ENCODE results near the gene TARS3. TPM values are rescaled to one million over a fixed set of nuclear protein-coding genes. Genes with fewer than 3 reads are reported as not detected.
"Not testable (repeated sequence)": the region's sequence is repeated elsewhere in the genome, so short reads cannot be mapped to it uniquely, and the experiment has no call there.

TARS3 gene
- total RNA-seq (10 to 100 TPM in 4 of 5 donors, 1 to 10 TPM in 1; 5.4 to 53.1 (median 26.5) TPM), polyA plus RNA-seq (1 to 10 TPM; 3.4 to 5.0 (median 4.7) TPM)
- long read RNA-seq, donor 1 = 0 reads
- long read RNA-seq, donor 2, partial matches to known transcripts = 0 of 2 reads
- long read RNA-seq, donor 2, other reads (novel, unspliced or antisense) = 0 of 2 reads
- long read RNA-seq, donor 3, partial matches to known transcripts = 0 of 1 reads
- long read RNA-seq, donor 3, other reads (novel, unspliced or antisense) = 0 of 1 reads
- long read RNA-seq, donor 4 = 0 reads
- long read RNA-seq, donor 5, partial matches to known transcripts = 0 of 2 reads
- long read RNA-seq, donor 5, other reads (novel, unspliced or antisense) = 0 of 2 reads
- long read RNA-seq, donor 6, partial matches to known transcripts = 0 of 2 reads
- long read RNA-seq, donor 6, other reads (novel, unspliced or antisense) = 0 of 2 reads
- long read RNA-seq, donor 7 = 0 reads
- long read RNA-seq, donor 8, partial matches to known transcripts = 0 of 2 reads
- long read RNA-seq, donor 8, other reads (novel, unspliced or antisense) = 0 of 2 reads
- long read RNA-seq, donor 9 = 0 reads
- long read RNA-seq, donor 10, partial matches to known transcripts = 0 of 1 reads
- long read RNA-seq, donor 10, other reads (novel, unspliced or antisense) = 0 of 1 reads

DNA sequence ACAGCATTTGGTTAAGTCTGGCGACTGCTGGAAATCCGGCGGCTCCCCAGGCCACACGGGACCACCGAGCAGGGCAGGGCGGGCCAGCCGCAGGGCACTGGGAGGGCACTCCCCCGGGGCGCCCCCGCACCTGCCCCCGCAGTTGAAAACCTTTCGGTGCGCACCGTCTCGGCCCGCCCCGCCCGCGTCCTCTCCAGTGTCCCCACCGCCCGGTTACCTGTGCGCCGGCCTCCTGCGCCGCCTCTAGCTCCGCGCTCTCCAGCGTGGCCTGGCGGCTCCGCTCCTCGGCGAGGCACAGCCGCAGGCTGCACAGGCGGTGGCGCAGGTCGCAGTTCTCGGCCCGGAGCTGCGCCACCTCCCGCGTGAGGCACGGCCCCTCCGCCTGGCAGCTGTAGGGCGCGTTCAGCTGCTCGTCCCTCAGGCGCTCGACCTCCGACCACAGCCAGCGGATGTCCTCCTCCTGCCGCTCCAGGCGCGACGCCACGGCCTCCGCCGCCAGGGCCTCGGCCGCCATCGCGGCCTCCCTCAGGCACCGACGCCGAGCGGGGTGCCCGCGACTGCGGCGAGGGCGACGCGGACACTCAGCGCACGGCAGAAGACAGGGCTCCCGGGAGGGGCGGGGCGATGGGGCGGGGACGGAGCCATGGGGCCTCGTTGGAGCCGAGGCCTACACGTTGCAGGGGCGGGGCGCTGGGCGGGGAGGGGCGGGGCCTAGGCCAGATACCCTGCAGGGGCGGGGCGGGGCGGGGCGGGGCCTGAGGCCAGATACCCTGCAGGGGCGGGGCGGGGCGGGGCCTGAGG, at the start of gene TARS3:
TARS3 (minus strand) TSS at position 600 of the 801 bp plus-strand sequence; CDS start at position 514, 86 bp downstream.
- Histone ChIP-seq H3K4me3 (peak within 1 kb of the TSS; percentile 84 to 94 (median 88)), H3K27me3 (no peaks in the 10 kb centered on the region), H3K4me1 (peaks cover 0 to 20% (median 15%) of the 10 kb centered on the region in 4 donors), H3K36me3 (peaks cover 8 to 30% (median 28%) of the 10 kb centered on the region in 4 donors), H3K9me3 (no peaks in the 10 kb centered on the region), H3K27ac (peak within 1 kb of the TSS; percentile 93 to 100 (median 95))
- 0 to 1% (median 0%) methylated on average over 22 to 93 of the region's 93 CpGs for WGBS, 5 donors
- TF ChIP-seq, protein P1, sequence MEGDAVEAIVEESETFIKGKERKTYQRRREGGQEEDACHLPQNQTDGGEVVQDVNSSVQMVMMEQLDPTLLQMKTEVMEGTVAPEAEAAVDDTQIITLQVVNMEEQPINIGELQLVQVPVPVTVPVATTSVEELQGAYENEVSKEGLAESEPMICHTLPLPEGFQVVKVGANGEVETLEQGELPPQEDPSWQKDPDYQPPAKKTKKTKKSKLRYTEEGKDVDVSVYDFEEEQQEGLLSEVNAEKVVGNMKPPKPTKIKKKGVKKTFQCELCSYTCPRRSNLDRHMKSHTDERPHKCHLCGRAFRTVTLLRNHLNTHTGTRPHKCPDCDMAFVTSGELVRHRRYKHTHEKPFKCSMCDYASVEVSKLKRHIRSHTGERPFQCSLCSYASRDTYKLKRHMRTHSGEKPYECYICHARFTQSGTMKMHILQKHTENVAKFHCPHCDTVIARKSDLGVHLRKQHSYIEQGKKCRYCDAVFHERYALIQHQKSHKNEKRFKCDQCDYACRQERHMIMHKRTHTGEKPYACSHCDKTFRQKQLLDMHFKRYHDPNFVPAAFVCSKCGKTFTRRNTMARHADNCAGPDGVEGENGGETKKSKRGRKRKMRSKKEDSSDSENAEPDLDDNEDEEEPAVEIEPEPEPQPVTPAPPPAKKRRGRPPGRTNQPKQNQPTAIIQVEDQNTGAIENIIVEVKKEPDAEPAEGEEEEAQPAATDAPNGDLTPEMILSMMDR (IDR thresholded peaks at IDR 0.05) = peak in 2 of 7 experiments; percentile 8 to 9
- TF ChIP-seq POLR2AphosphoS5 (IDR thresholded peaks at IDR 0.05) (peak; percentile 51 to 94 (median 91)), POLR2A (IDR thresholded peaks at IDR 0.05) (peak in 1 of 4 donors; percentile 50), EP300 (IDR thresholded peaks at IDR 0.05) (no peak)
- intact Hi-C loops (cut with DNase I; ENCODE audit: low total_unique reads) = no loop called here
- peak; percentile 96 to 98 for DNase-seq

DNA sequence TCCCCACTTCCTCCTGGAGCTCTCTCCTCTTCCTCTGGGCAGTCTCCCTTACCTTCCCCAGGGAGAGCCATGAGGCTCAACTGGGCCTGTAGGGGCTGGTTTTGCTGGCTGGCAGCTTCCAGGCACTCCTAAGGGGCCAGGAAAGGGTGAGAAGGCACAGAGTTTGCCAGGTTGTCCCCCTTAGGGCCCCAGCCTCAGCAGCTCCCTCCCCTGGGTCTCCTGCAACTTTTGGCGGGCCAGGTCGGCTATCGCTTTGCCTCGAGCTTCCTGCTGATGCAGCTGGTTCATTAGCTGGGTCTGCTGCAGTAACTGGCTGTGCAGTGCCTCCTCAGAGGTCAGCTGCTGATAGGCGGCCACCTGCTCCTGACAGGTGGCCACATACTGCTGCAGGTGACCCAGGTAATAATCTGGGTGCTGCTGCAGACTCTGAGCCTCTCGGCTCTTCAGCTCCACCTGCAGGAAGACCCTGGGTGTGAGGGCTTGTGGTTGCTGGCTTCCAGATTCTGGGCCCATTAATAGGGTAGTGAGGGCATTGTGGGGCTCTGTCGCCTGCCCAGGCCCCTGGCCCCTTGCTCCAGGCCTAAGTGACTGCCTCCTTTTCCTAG, 49.3 kb upstream of the TARS3 start:
- WGBS, 5 donors = 46 to 60% (median 50%) methylated on average over 7 of the region's 7 CpGs
- no peaks in the 10 kb centered on the region for H3K4me1 ChIP-seq

DNA sequence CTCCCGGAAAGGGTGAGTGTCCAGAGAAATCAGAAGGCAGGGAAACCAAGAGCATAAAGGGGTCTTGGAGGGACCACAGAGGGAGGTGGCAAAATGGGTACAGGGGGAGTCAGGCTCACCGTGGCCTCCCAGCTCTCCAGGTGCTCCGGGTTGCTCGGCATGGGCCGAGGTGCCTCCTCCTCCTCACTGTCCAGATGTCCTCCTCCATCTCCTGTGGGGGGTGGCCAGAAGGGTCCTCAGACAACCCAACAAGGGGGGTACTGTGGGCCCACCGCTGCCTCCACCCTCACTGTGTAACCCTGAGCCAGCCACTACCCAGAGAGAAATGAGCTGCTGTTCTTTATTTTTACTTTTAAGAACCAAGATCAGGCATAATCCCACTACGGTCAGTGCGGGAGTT, 48.6 kb upstream of the TARS3 start:
- peaks cover 0 to 11% (median 3%) of the 10 kb centered on the region in 4 donors for H3K36me3 ChIP-seq
- no peaks in the 10 kb centered on the region for H3K9me3 ChIP-seq
- H3K4me3 ChIP-seq = no peak overlapping the region
- WGBS, 5 donors = 88 to 95% (median 93%) methylated on average over 7 to 8 of the region's 8 CpGs
- intact Hi-C loops (cut with DNase I; ENCODE audit: low total_unique reads) = no loop called here
- no peaks in the 10 kb centered on the region for H3K27me3 ChIP-seq
- no peak overlapping the region for H3K27ac ChIP-seq
- H3K4me1 ChIP-seq = no peaks in the 10 kb centered on the region
- TF ChIP-seq, protein P1 (IDR thresholded peaks at IDR 0.05) = no peak
- TF ChIP-seq POLR2AphosphoS5 (IDR thresholded peaks at IDR 0.05) = no peak
- no peak for TF ChIP-seq EP300 (IDR thresholded peaks at IDR 0.05)
- TF ChIP-seq POLR2A (IDR thresholded peaks at IDR 0.05) = no peak
- no peak for DNase-seq

More for the DNA sequence above, 49.3 kb upstream of the TARS3 start:
- TF ChIP-seq POLR2A (IDR thresholded peaks at IDR 0.05) (no peak), POLR2AphosphoS5 (IDR thresholded peaks at IDR 0.05) (no peak)
- peaks cover 0 to 11% (median 3%) of the 10 kb centered on the region in 4 donors for H3K36me3 ChIP-seq
- no peaks in the 10 kb centered on the region for H3K27me3 ChIP-seq
- intact Hi-C loops (cut with DNase I; ENCODE audit: low total_unique reads) = no loop called here
- no peaks in the 10 kb centered on the region for H3K9me3 ChIP-seq
- no peak overlapping the region for H3K27ac ChIP-seq
- DNase-seq = peak in 1 of 2 donors; percentile 44
- no peak overlapping the region for H3K4me3 ChIP-seq

DNA sequence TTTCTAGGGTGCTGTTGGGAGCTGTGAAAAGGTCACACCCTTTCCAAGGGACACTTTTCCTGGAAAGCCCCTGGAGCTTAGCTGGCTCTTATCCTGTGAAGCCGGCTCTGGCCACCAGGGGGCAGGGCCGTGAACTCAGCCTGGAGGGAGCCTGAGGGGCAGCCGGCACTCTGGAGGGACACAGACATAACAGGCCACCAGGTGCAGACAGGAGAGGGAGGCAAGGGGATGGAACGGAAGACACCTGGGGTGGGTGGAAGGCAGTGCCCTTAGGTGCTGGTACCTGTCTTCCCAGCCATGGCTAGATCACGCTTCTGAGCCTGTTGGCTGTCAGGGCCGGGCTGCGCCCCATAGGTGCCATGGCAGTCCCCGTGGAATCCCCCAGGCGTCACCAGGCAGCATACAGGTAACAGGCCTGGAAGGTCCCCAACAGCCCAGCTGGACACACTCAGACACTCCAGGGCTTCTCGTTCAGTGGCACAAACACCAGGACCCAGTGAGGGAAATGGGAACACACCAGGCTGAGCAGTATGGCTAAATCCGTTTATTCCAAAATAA, 42.9 kb upstream of the TARS3 start:
- intact Hi-C loops (cut with DNase I; ENCODE audit: low total_unique reads); H3K4me1 ChIP-seq; H3K27ac ChIP-seq: not testable (repeated sequence)

More for the DNA sequence above, 42.9 kb upstream of the TARS3 start:
- WGBS, 5 donors = 79 to 96% (median 84%) methylated on average over 5 to 8 of the region's 11 CpGs
- not testable (repeated sequence) for H3K36me3 ChIP-seq, H3K4me3 ChIP-seq, DNase-seq, H3K27me3 ChIP-seq, H3K9me3 ChIP-seq

Data from stomach (tissue), 19 donors.